ENCODE data around the gene OTX1. TPM values are rescaled to one million over a fixed set of nuclear protein-coding genes. Genes with fewer than 3 reads are reported as not detected.

Gene OTX1
- total and polyA plus RNA-seq, 11 donors, result 0.15 TPM; not detected in 10

GRCh38 chr2:63053081-63053888 is 2.7 kb downstream of the OTX1 start:
- intact Hi-C loops (cut with DNase I), result no loop called here
- ATAC-seq (no peak), DNase-seq (no peak)
- H3K9me3 ChIP-seq, result no peaks in the 10 kb centered on the region
- H3K4me1 ChIP-seq, result peaks cover 0 to 82% (median 47%) of the 10 kb centered on the region in 12 donors
- peak overlapping the region in 4 of 12 donors; percentile 7 to 40 (median 21) for H3K4me3 ChIP-seq
- no peak for TF ChIP-seq POLR2A (IDR thresholded peaks at IDR 0.05)
- TF ChIP-seq, protein P1, sequence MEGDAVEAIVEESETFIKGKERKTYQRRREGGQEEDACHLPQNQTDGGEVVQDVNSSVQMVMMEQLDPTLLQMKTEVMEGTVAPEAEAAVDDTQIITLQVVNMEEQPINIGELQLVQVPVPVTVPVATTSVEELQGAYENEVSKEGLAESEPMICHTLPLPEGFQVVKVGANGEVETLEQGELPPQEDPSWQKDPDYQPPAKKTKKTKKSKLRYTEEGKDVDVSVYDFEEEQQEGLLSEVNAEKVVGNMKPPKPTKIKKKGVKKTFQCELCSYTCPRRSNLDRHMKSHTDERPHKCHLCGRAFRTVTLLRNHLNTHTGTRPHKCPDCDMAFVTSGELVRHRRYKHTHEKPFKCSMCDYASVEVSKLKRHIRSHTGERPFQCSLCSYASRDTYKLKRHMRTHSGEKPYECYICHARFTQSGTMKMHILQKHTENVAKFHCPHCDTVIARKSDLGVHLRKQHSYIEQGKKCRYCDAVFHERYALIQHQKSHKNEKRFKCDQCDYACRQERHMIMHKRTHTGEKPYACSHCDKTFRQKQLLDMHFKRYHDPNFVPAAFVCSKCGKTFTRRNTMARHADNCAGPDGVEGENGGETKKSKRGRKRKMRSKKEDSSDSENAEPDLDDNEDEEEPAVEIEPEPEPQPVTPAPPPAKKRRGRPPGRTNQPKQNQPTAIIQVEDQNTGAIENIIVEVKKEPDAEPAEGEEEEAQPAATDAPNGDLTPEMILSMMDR (IDR thresholded peaks at IDR 0.05), result no peak
- WGBS, 4 donors, result 39 to 47% (median 44%) methylated on average over 31 to 34 of the region's 34 CpGs
- no peaks in the 10 kb centered on the region for H3K36me3 ChIP-seq
- peaks cover 63 to 100% (median 98%) of the 10 kb centered on the region in 9 donors for H3K27me3 ChIP-seq
- no peak overlapping the region for H3K27ac ChIP-seq

DNA sequence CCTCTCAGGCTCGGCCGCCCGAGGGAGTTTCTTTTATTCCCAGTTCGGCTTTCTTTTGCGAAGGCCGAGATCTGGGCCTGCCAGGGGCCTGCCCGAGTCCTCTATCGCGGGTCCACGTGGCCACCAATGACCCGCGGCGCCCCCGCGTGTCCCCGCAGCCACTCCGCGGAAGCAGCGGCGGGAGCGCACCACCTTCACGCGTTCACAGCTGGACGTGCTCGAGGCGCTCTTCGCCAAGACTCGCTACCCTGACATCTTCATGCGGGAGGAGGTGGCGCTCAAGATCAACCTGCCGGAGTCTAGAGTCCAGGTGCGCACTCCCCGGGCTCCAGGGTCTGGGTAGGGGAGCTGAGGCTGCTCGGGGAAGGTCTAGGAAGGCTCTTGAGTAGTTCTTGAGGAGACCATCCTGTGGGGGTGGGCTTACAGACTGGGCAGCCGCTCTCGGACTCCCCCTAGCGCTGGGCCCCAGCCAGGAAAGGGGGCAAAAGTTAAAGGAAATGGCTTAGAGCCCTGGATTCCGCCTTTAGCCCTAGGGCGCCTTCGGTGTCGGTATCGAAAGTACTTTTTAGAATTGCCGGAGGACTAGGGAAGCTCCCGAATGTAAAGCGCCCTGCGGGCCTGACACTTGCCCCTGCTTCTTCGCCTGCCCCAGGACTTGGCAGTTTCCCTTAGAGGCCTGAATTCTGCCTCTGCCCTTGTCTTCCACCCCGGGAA is 3.4 kb downstream of the OTX1 start:
- WGBS, 4 donors, result 4 to 5% (median 5%) methylated on average over 42 to 48 of the region's 48 CpGs
- H3K9me3 ChIP-seq, result no peaks in the 10 kb centered on the region
- no peak overlapping the region for H3K27ac ChIP-seq
- intact Hi-C loops (cut with DNase I), result no loop called here
- H3K4me3 ChIP-seq, result peak overlapping the region in 7 of 12 donors; percentile 7 to 40 (median 26)
- H3K27me3 ChIP-seq, result peaks cover 62 to 100% (median 98%) of the 10 kb centered on the region in 9 donors
- peaks cover 4 to 82% (median 48%) of the 10 kb centered on the region in 12 donors for H3K4me1 ChIP-seq
- DNase-seq (no peak), ATAC-seq (no peak)
- no peaks in the 10 kb centered on the region for H3K36me3 ChIP-seq
- no peak for TF ChIP-seq POLR2A (IDR thresholded peaks at IDR 0.05)
- TF ChIP-seq, protein P1 (IDR thresholded peaks at IDR 0.05), result peak in 2 of 12 donors; percentile 13 to 28

DNA sequence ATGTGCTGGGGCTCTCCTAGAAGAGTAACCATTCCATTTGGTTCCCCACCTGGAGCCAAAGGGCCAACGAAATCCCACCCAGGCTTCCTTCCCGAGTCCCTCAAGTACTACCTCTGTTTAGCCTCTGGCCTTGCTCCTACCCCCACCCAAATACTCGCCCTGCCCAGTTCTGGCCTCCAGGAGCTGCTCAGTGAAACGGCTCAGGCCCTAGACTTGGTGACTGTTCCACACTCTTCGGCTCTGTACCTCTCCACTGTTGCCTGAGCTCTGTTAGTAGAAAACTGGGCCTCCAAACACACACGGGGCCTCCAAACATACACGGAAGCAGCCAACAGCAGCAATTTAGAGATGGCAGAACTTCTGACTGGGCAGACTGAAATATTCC is 4.2 kb downstream of the OTX1 start:
- DNase-seq, result no peak
- ATAC-seq, result no peak
- WGBS, 4 donors, result 12 to 27% (median 21%) methylated on average over 5 to 7 of the region's 7 CpGs
- no peak for TF ChIP-seq POLR2A (IDR thresholded peaks at IDR 0.05)
- TF ChIP-seq, protein P1 (IDR thresholded peaks at IDR 0.05), result no peak
- Histone ChIP-seq H3K27me3 (peaks cover 62 to 100% (median 98%) of the 10 kb centered on the region in 9 donors), H3K36me3 (no peaks in the 10 kb centered on the region), H3K4me1 (peaks cover 5 to 82% (median 48%) of the 10 kb centered on the region in 12 donors), H3K9me3 (peaks cover 0 to 4% (median 0%) of the 10 kb centered on the region in 12 donors), H3K27ac (no peak overlapping the region), H3K4me3 (no peak overlapping the region)
- intact Hi-C loops (cut with DNase I), result no loop called here

Data from heart left ventricle (tissue), 16 donors.